Stimulated activated CD8-positive, alpha-beta memory T cell treated with anti-CD3 and anti-CD28 coated beads, Interleukin-12 subunit alpha, Interleukin-12 subunit beta, amount 100 ng/mL, for 4 hours (primary cell): ENCODE data around the gene BACE1.
"Not testable (repeated sequence)": the region's sequence is repeated elsewhere in the genome, so short reads cannot be mapped to it uniquely, and the experiment has no call there.

ENCODE experiments used
- DNase-seq: peaks from one replicate; pipeline ENCODE4 v3.0.0-alpha.2; 2020; ENCODE audit warnings: low read depth

BACE1 gene

DNA sequence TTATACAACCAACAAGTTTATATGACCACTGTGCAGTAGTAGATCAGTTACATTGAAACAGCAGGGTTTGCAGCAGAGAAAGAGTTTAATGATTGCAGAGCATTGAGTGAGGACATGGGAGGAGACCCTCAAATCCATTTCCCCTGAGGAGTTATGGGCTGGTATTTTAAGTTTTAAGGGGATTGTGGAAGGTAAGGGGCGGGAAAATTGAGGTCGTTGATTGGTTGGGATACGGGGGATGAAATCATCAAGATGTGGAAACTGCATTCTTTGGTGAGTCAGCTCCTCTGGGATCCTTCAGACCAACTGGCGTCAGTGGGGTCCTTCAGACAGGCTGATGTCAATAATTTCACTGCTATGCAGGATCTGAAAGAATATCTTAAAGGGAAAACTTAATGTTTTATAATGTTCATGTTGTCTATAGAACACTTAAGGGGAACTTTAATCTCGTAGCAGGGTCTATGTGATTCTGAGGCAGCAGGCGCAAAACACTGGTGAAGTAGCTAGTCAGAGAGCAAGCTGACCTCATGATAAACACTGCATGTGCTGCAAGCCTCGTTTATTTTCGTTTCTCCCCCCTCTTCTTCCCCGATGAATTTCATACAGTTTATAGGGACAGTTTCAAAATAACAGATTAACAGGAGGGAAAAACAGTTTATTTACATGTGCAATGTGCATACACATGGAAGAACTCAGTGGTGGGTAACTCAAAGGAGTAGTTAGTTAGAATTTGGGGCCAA, 42.3 kb downstream of the BACE1 start:
- no peak for DNase-seq

DNA sequence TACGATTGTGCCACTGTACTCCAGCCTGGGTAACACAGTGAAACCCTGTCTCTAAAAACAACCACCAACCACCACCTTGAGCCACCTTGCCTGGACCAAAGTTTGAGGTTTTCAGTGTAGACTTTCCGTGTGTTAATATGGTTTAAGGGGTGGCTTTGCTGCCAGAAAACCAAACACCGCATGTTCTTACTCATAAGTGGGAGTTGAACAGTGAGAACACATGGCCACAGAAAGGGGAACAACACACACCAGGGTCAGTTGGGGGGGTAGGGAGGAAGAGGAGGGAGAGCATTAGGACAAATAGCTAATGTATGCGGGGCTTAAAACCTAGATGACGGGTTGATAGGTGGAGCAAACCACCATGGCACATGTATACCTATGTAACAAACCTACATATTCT, 43.9 kb downstream of the BACE1 start:
- DNase-seq, result not testable (repeated sequence)

GRCh38 chr11:117271208-117271607, 44.8 kb downstream of the BACE1 start:
- DNase-seq, result no peak

- DNase-seq, result no peak
Measured at GRCh38 chr11:117269856-117270255, 46.2 kb downstream of the BACE1 start.

GRCh38 chr11:117265745-117266144, 50.3 kb downstream of the BACE1 start:
- no peak for DNase-seq

DNA sequence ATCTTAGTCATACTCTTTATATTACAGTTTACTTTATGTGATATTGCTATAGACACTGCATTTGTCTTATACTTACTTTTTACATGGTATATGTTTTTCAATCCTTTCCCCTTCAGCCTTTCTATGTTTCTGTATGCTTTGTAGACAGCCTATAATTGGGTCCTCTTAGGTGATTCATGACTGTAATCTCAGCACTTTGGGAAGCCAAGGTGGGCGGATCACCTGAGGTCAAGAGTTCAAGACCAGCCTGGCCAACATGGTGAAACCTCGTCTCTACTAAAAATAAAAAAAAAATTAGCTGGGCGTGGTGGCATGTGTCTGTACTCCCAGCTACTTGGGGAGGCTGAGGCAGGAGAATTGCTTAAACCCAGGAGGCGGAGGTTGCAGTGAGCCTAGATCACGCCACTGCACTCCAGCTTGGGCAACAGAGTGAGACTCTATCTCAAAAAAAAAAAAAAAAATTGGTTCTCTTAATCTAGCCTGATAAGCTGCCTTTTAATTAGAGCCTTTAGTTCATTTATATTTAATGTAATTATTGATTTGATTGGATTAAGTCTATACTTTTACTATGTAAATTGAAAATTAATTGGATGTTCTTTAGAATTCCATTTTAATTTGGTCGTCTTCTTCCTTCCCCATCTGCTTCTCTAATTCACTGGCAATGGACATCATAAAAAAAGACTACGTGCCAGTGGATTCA, 51.3 kb downstream of the BACE1 start:
- not testable (repeated sequence) for DNase-seq

DNA sequence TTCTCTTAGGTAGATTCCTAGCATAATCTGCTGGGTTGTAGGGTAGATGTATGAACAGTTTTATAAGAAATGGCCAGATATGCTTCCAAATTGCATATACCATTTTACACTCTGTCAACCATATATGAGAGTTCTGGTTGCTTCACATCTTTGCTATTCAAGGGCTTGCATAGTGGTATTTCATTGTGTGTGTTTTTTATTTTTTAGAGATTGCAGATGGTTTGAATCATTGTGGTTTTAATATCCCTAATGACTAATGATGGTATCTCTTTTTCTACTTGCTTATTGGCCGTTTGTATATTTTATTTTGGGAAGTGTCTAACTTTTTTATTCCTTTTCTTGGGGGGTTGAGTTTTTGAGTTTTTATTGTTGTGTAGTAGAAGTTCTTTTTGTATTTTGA, 56.6 kb downstream of the BACE1 start:
- no peak for DNase-seq

DNA sequence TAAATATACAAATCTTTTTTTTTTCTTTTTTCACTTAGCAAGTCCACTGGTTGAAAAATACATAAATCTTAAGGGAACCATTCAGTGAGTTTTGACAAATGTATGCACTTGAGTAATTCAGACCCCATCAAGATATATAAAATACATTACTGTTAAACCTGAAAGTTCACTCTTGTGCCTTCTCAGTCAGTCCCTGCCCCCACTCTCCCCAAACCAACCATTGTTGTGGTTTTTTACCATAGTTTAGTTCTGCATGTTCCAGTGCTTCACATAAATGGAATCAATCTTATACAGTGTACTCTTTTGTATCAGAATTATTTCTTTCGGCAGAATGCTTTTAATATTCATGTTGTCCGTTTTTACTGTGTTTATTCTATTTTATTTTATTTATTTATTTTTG, 57.5 kb downstream of the BACE1 start:
- DNase-seq, result no peak

DNA sequence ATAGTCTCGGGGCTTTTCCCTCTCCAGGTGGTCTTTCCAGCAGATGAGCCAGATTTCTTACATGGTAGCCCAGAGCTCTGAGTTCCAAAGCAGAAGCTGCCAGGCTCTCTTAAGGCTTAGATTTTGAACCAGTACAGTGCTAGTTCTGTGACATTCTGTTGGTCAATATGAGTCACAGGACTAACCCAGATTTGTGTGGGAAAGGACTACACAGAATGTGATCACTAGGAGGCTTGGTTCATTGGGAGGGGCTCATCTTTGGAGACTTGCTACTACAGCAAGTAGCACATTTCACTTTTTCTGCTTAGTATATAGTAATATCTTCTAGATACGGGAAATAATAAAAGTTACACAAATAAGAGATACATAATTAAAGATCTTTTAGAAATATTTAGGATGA, 59.5 kb downstream of the BACE1 start:
- no peak for DNase-seq

DNA sequence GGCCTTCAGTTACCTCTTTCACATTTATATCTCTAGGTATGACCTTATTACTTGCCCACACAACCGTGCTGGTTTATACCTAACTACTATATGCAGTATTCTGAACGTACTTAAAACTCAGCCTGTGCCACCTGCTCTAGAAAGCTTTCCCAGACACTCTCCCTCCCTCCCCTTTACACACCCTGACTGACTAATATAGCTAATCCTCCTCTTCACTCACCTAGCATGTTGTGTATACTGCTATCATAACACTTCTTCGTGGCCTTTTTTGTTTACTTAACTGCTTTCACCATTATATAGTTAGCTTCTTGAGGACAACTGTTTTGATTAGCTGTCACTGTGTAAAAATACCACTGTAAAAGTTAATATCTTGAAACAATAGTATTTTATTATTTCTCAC, 60.1 kb downstream of the BACE1 start:
- DNase-seq, result no peak

- DNase-seq, result no peak
Measured at GRCh38 chr11:117251506-117251905, 64.5 kb downstream of the BACE1 start.

DNA sequence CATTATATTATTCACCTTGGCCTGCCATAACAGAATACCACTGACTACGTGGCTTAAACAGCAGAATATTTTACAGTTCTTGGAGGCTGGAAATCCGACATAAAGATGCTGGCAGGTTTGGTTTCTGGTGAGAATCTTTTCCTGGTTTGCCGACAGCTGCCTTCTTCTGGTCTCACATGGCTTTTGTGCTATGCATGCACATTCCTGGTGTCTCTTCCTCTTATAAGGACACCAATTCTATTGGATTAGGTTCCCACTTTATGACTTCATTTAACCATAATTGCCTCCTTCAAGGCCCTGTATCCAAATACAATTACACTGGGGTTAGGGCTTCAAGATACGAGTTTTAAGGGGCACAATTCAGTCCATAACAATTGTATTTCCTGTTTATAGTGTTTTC, 66.5 kb downstream of the BACE1 start:
- no peak for DNase-seq

- no peak for DNase-seq
Measured at GRCh38 chr11:117248341-117248740, 67.7 kb downstream of the BACE1 start.

GRCh38 chr11:117239295-117239694, 76.8 kb downstream of the BACE1 start:
- no peak for DNase-seq

GRCh38 chr11:117238221-117238620, 77.8 kb downstream of the BACE1 start:
- DNase-seq, result no peak
